Measurements from ENCODE around the gene APPBP2.

Gene APPBP2

GRCh38 chr17:60463157-60463835 is 62.7 kb downstream of the APPBP2 start:
- Histone ChIP-seq H3K4me1 (ENCODE audit: control insufficient read depth, low read length) (no peaks in the 10 kb centered on the region), H4K20me1 (ENCODE audit: control insufficient read depth, insufficient read depth, low read depth, low read length) (no peaks in the 10 kb centered on the region), H3K9me3 (ENCODE audit: control insufficient read depth, insufficient read depth, low read length) (no peaks in the 10 kb centered on the region), H3K79me2 (ENCODE audit: control insufficient read depth, low read length) (no peaks in the 10 kb centered on the region), H3K4me2 (ENCODE audit: low read length) (no peak overlapping the region), H3K27me3 (ENCODE audit: control insufficient read depth, low read length) (no peaks in the 10 kb centered on the region), H3K27ac (ENCODE audit: low read depth, low read length) (no peak overlapping the region), H3F3A (ENCODE audit: control insufficient read depth, insufficient read depth) (no peaks in the 10 kb centered on the region), H3K36me3 (ENCODE audit: control insufficient read depth, low read length) (peaks cover 49% of the 10 kb centered on the region), H3K9me2 (replicated peaks; ENCODE audit: control insufficient read depth, low read length) (no peaks in the 10 kb centered on the region), H3K4me3 (ENCODE audit: low read length) (no peak overlapping the region)
- no peak for TF ChIP-seq EZH2phosphoT487 (IDR thresholded peaks at IDR 0.05; ENCODE audit: borderline replicate concordance, low read length)

- H3K79me2 ChIP-seq (ENCODE audit: control insufficient read depth, low read length), result no peaks in the 10 kb centered on the region
- no peak overlapping the region for H3K4me2 ChIP-seq (ENCODE audit: low read length)
- H3K9me3 ChIP-seq (ENCODE audit: control insufficient read depth, insufficient read depth, low read length), result no peaks in the 10 kb centered on the region
- no peaks in the 10 kb centered on the region for H3K27me3 ChIP-seq (ENCODE audit: control insufficient read depth, low read length)
- no peak overlapping the region for H3K4me3 ChIP-seq (ENCODE audit: low read length)
- H3K36me3 ChIP-seq (ENCODE audit: control insufficient read depth, low read length), result peaks cover 57% of the 10 kb centered on the region
- H3K4me1 ChIP-seq (ENCODE audit: control insufficient read depth, low read length), result no peaks in the 10 kb centered on the region
- no peaks in the 10 kb centered on the region for H4K20me1 ChIP-seq (ENCODE audit: control insufficient read depth, insufficient read depth, low read depth, low read length)
- H3K27ac ChIP-seq (ENCODE audit: low read depth, low read length), result no peak overlapping the region
- H3K9me2 ChIP-seq (replicated peaks; ENCODE audit: control insufficient read depth, low read length), result no peaks in the 10 kb centered on the region
- TF ChIP-seq EZH2phosphoT487 (IDR thresholded peaks at IDR 0.05; ENCODE audit: borderline replicate concordance, low read length) (no peak), CTCF (IDR thresholded peaks at IDR 0.05; ENCODE audit: low read depth, low read length, poor library complexity, severe bottlenecking) (no peak)
- no peaks in the 10 kb centered on the region for H3F3A ChIP-seq (ENCODE audit: control insufficient read depth, insufficient read depth)
These were observed 64.5 kb downstream of the APPBP2 start for GRCh38 chr17:60461584-60461983.

GRCh38 chr17:60457148-60457547 is 68.9 kb downstream of the APPBP2 start:
- peaks cover 44% of the 10 kb centered on the region for H3K36me3 ChIP-seq (ENCODE audit: control insufficient read depth, low read length)

More at GRCh38 chr17:60457148-60457547, 68.9 kb downstream of the APPBP2 start:
- H3K9me3 ChIP-seq (ENCODE audit: control insufficient read depth, insufficient read depth, low read length), result no peaks in the 10 kb centered on the region
- TF ChIP-seq EZH2phosphoT487 (IDR thresholded peaks at IDR 0.05; ENCODE audit: borderline replicate concordance, low read length) (no peak), CTCF (IDR thresholded peaks at IDR 0.05; ENCODE audit: low read depth, low read length, poor library complexity, severe bottlenecking) (no peak)
- H3F3A ChIP-seq (ENCODE audit: control insufficient read depth, insufficient read depth), result no peaks in the 10 kb centered on the region
- no peaks in the 10 kb centered on the region for H3K4me1 ChIP-seq (ENCODE audit: control insufficient read depth, low read length)
- H3K79me2 ChIP-seq (ENCODE audit: control insufficient read depth, low read length), result no peaks in the 10 kb centered on the region
- no peak overlapping the region for H3K27ac ChIP-seq (ENCODE audit: low read depth, low read length)
- no peak overlapping the region for H3K4me3 ChIP-seq (ENCODE audit: low read length)
- no peaks in the 10 kb centered on the region for H4K20me1 ChIP-seq (ENCODE audit: control insufficient read depth, insufficient read depth, low read depth, low read length)
- H3K9me2 ChIP-seq (replicated peaks; ENCODE audit: control insufficient read depth, low read length), result no peaks in the 10 kb centered on the region
- no peak overlapping the region for H3K4me2 ChIP-seq (ENCODE audit: low read length)
- no peaks in the 10 kb centered on the region for H3K27me3 ChIP-seq (ENCODE audit: control insufficient read depth, low read length)
